Neural progenitor cell (in vitro differentiated cells): Measurements from ENCODE around the gene CREM. TPM values are rescaled to one million over a fixed set of nuclear protein-coding genes. Genes with fewer than 3 reads are reported as not detected.

Source experiments
- DNase-seq: peaks from one replicate; pipeline ENCODE4 v3.0.0-alpha.2; 2016; ENCODE audit warnings: low spot score
- H2AFZ ChIP-seq: fragments of 200-600 bp; sonication (generic); replicated peaks from 2 replicates; pipeline ENCODE4 v1.6.1; 2016; ENCODE audit warnings: antibody characterized with exemption
- H3F3A ChIP-seq: fragments of 200-600 bp; sonication (generic); 2 replicates; pipeline ENCODE4 v1.6.1; 2016; ENCODE audit warnings: antibody characterized with exemption, low read depth
- H3K27ac ChIP-seq: fragments of 200-600 bp; sonication (generic); 2 replicates; pipeline ENCODE4 v1.5.1; 2016; ENCODE audit warnings: mild to moderate bottlenecking
- H3K27me3 ChIP-seq: fragments of 200-600 bp; sonication (generic); 2 replicates; pipeline ENCODE4 v1.6.1; 2016; ENCODE audit warnings: mild to moderate bottlenecking, moderate library complexity
- H3K36me3 ChIP-seq: fragments of 200-600 bp; sonication (generic); 2 replicates; pipeline ENCODE4 v1.5.1; 2016
- H3K4me1 ChIP-seq: fragments of 200-600 bp; sonication (generic); 2 replicates; pipeline ENCODE4 v1.6.1; 2016; ENCODE audit warnings: mixed run types
- H3K4me2 ChIP-seq: fragments of 200-600 bp; sonication (generic); 2 replicates; pipeline ENCODE4 v1.6.1; 2016
- H3K4me3 ChIP-seq: fragments of 200-600 bp; sonication (generic); 2 replicates; pipeline ENCODE4 v1.5.1; 2016
- H3K79me2 ChIP-seq: fragments of 200-600 bp; sonication (generic); 2 replicates; pipeline ENCODE4 v1.6.1; 2016; ENCODE audit warnings: low read depth
- H3K9ac ChIP-seq: fragments of 200-600 bp; sonication (generic); 2 replicates; pipeline ENCODE4 v1.6.1; 2016
- H3K9me3 ChIP-seq: fragments of 200-600 bp; sonication (generic); 2 replicates; pipeline ENCODE4 v1.5.1; 2016; ENCODE audit warnings: low read depth
- H4K20me1 ChIP-seq: fragments of 200-600 bp; sonication (generic); 2 replicates; pipeline ENCODE4 v1.6.1; 2016; ENCODE audit warnings: low read depth
- H3K27ac Mint-ChIP-seq: 3 replicates; pipeline ENCODE4 v1.8.0; 2021; ENCODE audit warnings: mixed read lengths
- H3K27me3 Mint-ChIP-seq: 2 replicates; pipeline ENCODE4 v1.8.0; 2022; ENCODE audit warnings: low read depth, mild to moderate bottlenecking, inconsistent platforms, moderate library complexity, mixed read lengths; ENCODE audit not compliant: insufficient read depth
- H3K36me3 Mint-ChIP-seq: 3 replicates; pipeline ENCODE4 v1.8.0; 2021; ENCODE audit warnings: mixed read lengths
- H3K4me1 Mint-ChIP-seq: 3 replicates; pipeline ENCODE4 v1.8.0; 2021; ENCODE audit warnings: mixed read lengths
- H3K4me3 Mint-ChIP-seq: 3 replicates; pipeline ENCODE4 v1.8.0; 2021; ENCODE audit warnings: mild to moderate bottlenecking, moderate library complexity, mixed read lengths
- H3K9me3 Mint-ChIP-seq: 3 replicates; pipeline ENCODE4 v1.8.0; 2020; ENCODE audit warnings: mixed read lengths
- EZH2 ChIP-seq: fragments of 200-600 bp; sonication (generic); IDR thresholded peaks from 2 replicates; pipeline ENCODE4 v1.6.1; 2017; ENCODE audit warnings: antibody characterized with exemption, mild to moderate bottlenecking, moderate library complexity
- EZH2phosphoT487 ChIP-seq: fragments of 200-600 bp; sonication (generic); IDR thresholded peaks from 2 replicates; pipeline ENCODE4 v1.6.1; 2017; ENCODE audit warnings: antibody characterized with exemption
- total RNA-seq: library from RNA; depleted of rRNA; stranded (reverse); fragments of >200 nt; gene quantifications from 2 replicates; pipeline ENCODE4 v1.2.3, GENCODE V29; 2015; ENCODE audit warnings: low replicate concordance
- TF ChIP-seq, protein P1 (sequence below): fragments of 200-600 bp; sonication (generic); IDR thresholded peaks from 2 replicates; pipeline ENCODE4 v1.5.1; 2017; ENCODE audit warnings: antibody characterized with exemption, mild to moderate bottlenecking

The CREM gene
- total RNA-seq, 1 donor from 2014 or later, result 74.2 TPM

DNA sequence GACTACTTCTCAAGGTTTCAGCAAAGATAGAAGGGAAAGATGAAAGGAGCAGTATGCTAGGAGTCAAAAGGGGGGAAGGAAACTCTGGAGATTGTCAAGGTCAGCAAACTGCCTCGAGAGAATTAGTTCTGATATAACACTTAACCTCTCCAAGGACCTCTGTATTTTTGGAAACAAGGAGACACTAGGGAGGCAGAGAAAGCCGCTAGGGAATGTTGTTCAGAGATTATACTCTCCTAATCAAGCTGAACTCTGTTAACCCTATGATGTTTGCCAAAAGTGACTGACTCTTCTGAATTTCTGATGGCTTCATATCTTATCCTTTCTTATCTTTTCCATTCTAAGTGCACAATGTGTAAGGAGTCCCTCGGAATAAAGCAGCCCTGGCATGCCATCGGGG is 27.1 kb downstream of the CREM start:
- peaks cover 19% of the 10 kb centered on the region for H3K36me3 Mint-ChIP-seq

DNA sequence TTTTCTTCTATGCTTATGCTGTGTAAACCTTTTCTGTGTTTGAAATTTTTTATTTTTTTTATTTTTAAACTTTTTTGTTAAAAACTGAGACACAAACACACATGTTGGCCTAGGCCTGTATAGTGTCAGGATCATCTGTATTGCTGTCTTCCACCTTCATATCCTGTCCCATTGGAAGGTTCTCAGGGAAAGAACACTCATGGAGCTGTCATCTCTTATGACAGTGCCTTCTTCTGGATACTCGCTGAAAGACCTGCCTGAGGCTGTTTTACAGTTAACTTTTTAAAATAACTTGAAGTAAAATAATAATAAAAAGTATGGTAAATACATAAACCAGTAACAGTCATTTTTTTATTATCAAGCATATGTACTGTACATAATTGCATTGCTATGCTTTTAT is 34.1 kb downstream of the CREM start:
- no peaks in the 10 kb centered on the region for H3K36me3 ChIP-seq
- H3K79me2 ChIP-seq, result no peaks in the 10 kb centered on the region
- Mint-ChIP-seq H3K4me3 (no peak overlapping the region), H3K27ac (no peak overlapping the region), H3K9me3 (peaks cover 15% of the 10 kb centered on the region), H3K4me1 (peaks cover 2% of the 10 kb centered on the region), H3K27me3 (no peaks in the 10 kb centered on the region), H3K36me3 (peaks cover 30% of the 10 kb centered on the region)
- H4K20me1 ChIP-seq, result no peaks in the 10 kb centered on the region
- H3K9ac ChIP-seq, result no peak overlapping the region
- H3K27me3 ChIP-seq, result no peaks in the 10 kb centered on the region
- no peak overlapping the region for H3K27ac ChIP-seq
- H3K9me3 ChIP-seq, result peaks cover 4% of the 10 kb centered on the region
- no peak for DNase-seq
- H3K4me3 ChIP-seq, result no peak overlapping the region
- H3K4me2 ChIP-seq, result no peak overlapping the region
- TF ChIP-seq EZH2 (no peak), EZH2phosphoT487 (no peak)
- TF ChIP-seq, protein P1, sequence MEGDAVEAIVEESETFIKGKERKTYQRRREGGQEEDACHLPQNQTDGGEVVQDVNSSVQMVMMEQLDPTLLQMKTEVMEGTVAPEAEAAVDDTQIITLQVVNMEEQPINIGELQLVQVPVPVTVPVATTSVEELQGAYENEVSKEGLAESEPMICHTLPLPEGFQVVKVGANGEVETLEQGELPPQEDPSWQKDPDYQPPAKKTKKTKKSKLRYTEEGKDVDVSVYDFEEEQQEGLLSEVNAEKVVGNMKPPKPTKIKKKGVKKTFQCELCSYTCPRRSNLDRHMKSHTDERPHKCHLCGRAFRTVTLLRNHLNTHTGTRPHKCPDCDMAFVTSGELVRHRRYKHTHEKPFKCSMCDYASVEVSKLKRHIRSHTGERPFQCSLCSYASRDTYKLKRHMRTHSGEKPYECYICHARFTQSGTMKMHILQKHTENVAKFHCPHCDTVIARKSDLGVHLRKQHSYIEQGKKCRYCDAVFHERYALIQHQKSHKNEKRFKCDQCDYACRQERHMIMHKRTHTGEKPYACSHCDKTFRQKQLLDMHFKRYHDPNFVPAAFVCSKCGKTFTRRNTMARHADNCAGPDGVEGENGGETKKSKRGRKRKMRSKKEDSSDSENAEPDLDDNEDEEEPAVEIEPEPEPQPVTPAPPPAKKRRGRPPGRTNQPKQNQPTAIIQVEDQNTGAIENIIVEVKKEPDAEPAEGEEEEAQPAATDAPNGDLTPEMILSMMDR, result no peak
- H2AFZ ChIP-seq, result no peak overlapping the region
- H3K4me1 ChIP-seq, result no peaks in the 10 kb centered on the region
- H3F3A ChIP-seq, result no peaks in the 10 kb centered on the region

More for the DNA sequence above, 27.1 kb downstream of the CREM start:
- no peak for TF ChIP-seq EZH2phosphoT487
- TF ChIP-seq EZH2, result no peak
- TF ChIP-seq, protein P1, result no peak
- Histone ChIP-seq H3K36me3 (no peaks in the 10 kb centered on the region), H4K20me1 (no peaks in the 10 kb centered on the region), H3K4me1 (peaks cover 14% of the 10 kb centered on the region), H3K79me2 (peaks cover 31% of the 10 kb centered on the region), H2AFZ (no peak overlapping the region), H3K27ac (no peak overlapping the region), H3K9me3 (peaks cover under 1% of the 10 kb centered on the region), H3K27me3 (no peaks in the 10 kb centered on the region), H3F3A (peaks cover 9% of the 10 kb centered on the region), H3K4me2 (no peak overlapping the region), H3K9ac (no peak overlapping the region), H3K4me3 (no peak overlapping the region)
- peaks cover 6% of the 10 kb centered on the region for H3K9me3 Mint-ChIP-seq
- H3K27me3 Mint-ChIP-seq, result no peaks in the 10 kb centered on the region
- peaks cover 35% of the 10 kb centered on the region for H3K4me1 Mint-ChIP-seq
- DNase-seq, result no peak
- peak overlapping the region; percentile 59 for H3K27ac Mint-ChIP-seq
- H3K4me3 Mint-ChIP-seq, result no peak overlapping the region

DNA sequence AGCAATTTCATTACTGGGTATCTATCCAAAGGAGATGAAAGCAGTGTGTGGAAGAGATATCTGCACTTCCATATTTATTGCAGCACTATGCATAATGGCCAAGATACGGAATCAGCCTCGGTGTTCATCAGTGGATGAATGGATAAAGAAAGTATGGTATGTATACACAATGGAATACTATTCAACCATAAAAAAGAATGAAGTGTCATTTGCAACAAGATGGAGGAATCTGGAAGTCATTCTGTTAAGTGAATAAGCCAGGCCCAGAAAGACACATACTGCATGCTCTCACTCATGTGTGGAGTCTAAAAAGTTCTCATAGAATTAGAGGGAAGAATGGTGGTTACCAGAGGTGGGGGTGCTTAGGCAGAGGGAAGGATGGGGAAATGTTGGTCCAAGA is 35.3 kb downstream of the CREM start:
- Histone ChIP-seq H3K4me2 (no peak overlapping the region), H3K36me3 (no peaks in the 10 kb centered on the region), H3K9me3 (peaks cover 4% of the 10 kb centered on the region), H3F3A (no peaks in the 10 kb centered on the region), H3K27ac (no peak overlapping the region), H4K20me1 (no peaks in the 10 kb centered on the region), H3K9ac (no peak overlapping the region), H3K4me3 (no peak overlapping the region), H3K27me3 (no peaks in the 10 kb centered on the region), H3K4me1 (no peaks in the 10 kb centered on the region), H3K79me2 (no peaks in the 10 kb centered on the region), H2AFZ (no peak overlapping the region)
- DNase-seq, result no peak
- peaks cover 27% of the 10 kb centered on the region for H3K36me3 Mint-ChIP-seq
- H3K9me3 Mint-ChIP-seq, result peaks cover 15% of the 10 kb centered on the region
- H3K27me3 Mint-ChIP-seq, result no peaks in the 10 kb centered on the region
- peaks cover 2% of the 10 kb centered on the region for H3K4me1 Mint-ChIP-seq
- no peak overlapping the region for H3K27ac Mint-ChIP-seq
- no peak for TF ChIP-seq EZH2phosphoT487
- TF ChIP-seq EZH2, result no peak
- TF ChIP-seq, protein P1, result no peak
- H3K4me3 Mint-ChIP-seq, result no peak overlapping the region
